A673 (cell line): ENCODE measurements around the gene MAP2K6. TPM values are rescaled to one million over a fixed set of nuclear protein-coding genes. Genes with fewer than 3 reads are reported as not detected.
"Not testable (repeated sequence)": the region's sequence is repeated elsewhere in the genome, so short reads cannot be mapped to it uniquely, and the experiment has no call there.

Source experiments
- BruUV-seq: library from RNA; stranded (reverse); fragments of 400-500 nt; replicated peaks from 2 replicates; lab custom pipeline; 2021; lab: Mats Ljungman, UMichigan
- CTCF ChIA-PET: fragments of 300-600 bp; sonication (Branson Sonifier 250); formaldehyde crosslinking; loops from one replicate; lab custom pipeline; 2022; ENCODE audit warnings: antibody characterized with exemption; lab: Charles Lee
- POLR2A ChIA-PET: fragments of 300-600 bp; sonication (Branson Sonifier 250); formaldehyde crosslinking; loops from one replicate; lab custom pipeline; 2022; ENCODE audit warnings: antibody characterized with exemption; ENCODE audit not compliant: low non-redundant PET; lab: Charles Lee
- DNase-seq: peaks from one replicate; pipeline ENCODE4 v3.0.0-alpha.2; 2015; ENCODE audit warnings: low spot score
- H3K27ac ChIP-seq: fragments of 200-600 bp; sonication (generic); 2 replicates; pipeline ENCODE4 v1.5.1; 2016; ENCODE audit warnings: mixed run types, low read depth, mild to moderate bottlenecking, mixed read lengths, antibody characterized with exemption, low read length; ENCODE audit not compliant: poor library complexity, severe bottlenecking
- H3K27me3 ChIP-seq: fragments of 200-600 bp; sonication (generic); replicated peaks from 2 replicates; pipeline ENCODE4 v1.6.1; 2017; ENCODE audit warnings: mixed run types, low read depth, mild to moderate bottlenecking, mixed read lengths, antibody characterized with exemption, low read length; ENCODE audit not compliant: insufficient read depth, poor library complexity
- H3K36me3 ChIP-seq: fragments of 200-600 bp; sonication (generic); 2 replicates; pipeline ENCODE4 v1.6.1; 2016; ENCODE audit warnings: mixed run types, mild to moderate bottlenecking, mixed read lengths, antibody characterized with exemption, low read length; ENCODE audit not compliant: insufficient read depth, poor library complexity, severe bottlenecking
- H3K4me1 ChIP-seq: fragments of 200-600 bp; sonication (generic); 2 replicates; pipeline ENCODE4 v1.6.1; 2017; ENCODE audit warnings: mixed run types, mild to moderate bottlenecking, mixed read lengths, antibody characterized with exemption, low read length; ENCODE audit not compliant: insufficient read depth, poor library complexity, severe bottlenecking
- H3K4me3 ChIP-seq: fragments of 200-600 bp; sonication (generic); 2 replicates; pipeline ENCODE4 v1.5.1; 2016; ENCODE audit warnings: low read depth, mixed run types, mild to moderate bottlenecking, mixed read lengths, low read length; ENCODE audit not compliant: poor library complexity, severe bottlenecking
- H3K9me3 ChIP-seq: fragments of 200-600 bp; sonication (generic); 2 replicates; pipeline ENCODE4 v1.6.1; 2016; ENCODE audit warnings: mixed run types, low read depth, mild to moderate bottlenecking, mixed read lengths, antibody characterized with exemption, low read length; ENCODE audit not compliant: poor library complexity, severe bottlenecking
- CTCF ChIP-seq: fragments of 300-800, 200-600 bp; sonication (generic); conservative IDR thresholded peaks from 2 replicates; pipeline ENCODE4 v1.5.1; 2017; ENCODE audit warnings: low read depth, mild to moderate bottlenecking, antibody characterized with exemption, low read length, moderate library complexity, mixed read lengths
- EZH2 ChIP-seq: fragments of 200-600 bp; sonication (generic); IDR thresholded peaks from 2 replicates; pipeline ENCODE4 v1.6.1; 2017; ENCODE audit warnings: borderline replicate concordance, low read depth, mild to moderate bottlenecking, mixed read lengths, antibody characterized with exemption, low read length; ENCODE audit not compliant: poor library complexity, severe bottlenecking
- intact Hi-C: fragments of 100-400 bp; cut with micrococcal nuclease; formaldehyde crosslinking; loops from one replicate; pipeline ENCODE4 v1.10.0; 2022; ENCODE audit not compliant: unreplicated experiment
- total RNA-seq: library from RNA; stranded (reverse); gene quantifications from 2 replicates; pipeline ENCODE4 v1.2.3, GENCODE V29; 2021

MAP2K6 gene
- total RNA-seq, 1 experiment from 2014 or later = 14.1 TPM

- POLR2A ChIA-PET = no interaction called here
- intact Hi-C loops = no loop called here
Observed at GRCh38 chr17:69478916-69479315, 64.4 kb downstream of the MAP2K6 start.

GRCh38 chr17:69479756-69480155, 65.3 kb downstream of the MAP2K6 start:
- intact Hi-C loops = not testable (repeated sequence)

More at GRCh38 chr17:69478916-69479315, 64.4 kb downstream of the MAP2K6 start:
- H3K9me3 ChIP-seq = no peaks in the 10 kb centered on the region
- no peak overlapping the region for H3K27ac ChIP-seq
- BruUV-seq = no TSS peak
- no peaks in the 10 kb centered on the region for H3K36me3 ChIP-seq
- no peak for DNase-seq
- no peaks in the 10 kb centered on the region for H3K27me3 ChIP-seq
- no peaks in the 10 kb centered on the region for H3K4me1 ChIP-seq
- TF ChIP-seq CTCF (no peak), EZH2 (no peak)
- H3K4me3 ChIP-seq = no peak overlapping the region
- CTCF ChIA-PET = no interaction called here

GRCh38 chr17:69480245-69480644, 65.7 kb downstream of the MAP2K6 start:
- H3K27ac ChIP-seq = no peak overlapping the region
- intact Hi-C loops = no loop called here
- H3K27me3 ChIP-seq = no peaks in the 10 kb centered on the region
- no peak overlapping the region for H3K4me3 ChIP-seq
- no peaks in the 10 kb centered on the region for H3K36me3 ChIP-seq
- no peak for DNase-seq
- H3K4me1 ChIP-seq = no peaks in the 10 kb centered on the region
- TF ChIP-seq EZH2 = no peak
- no peak for TF ChIP-seq CTCF
- BruUV-seq = no TSS peak
- H3K9me3 ChIP-seq = no peaks in the 10 kb centered on the region
- POLR2A ChIA-PET = no interaction called here
- CTCF ChIA-PET = interaction anchor here (0.6 kb wide), 1 partner anchor 9 kb away, joined by 3 read pairs; no protein-coding TSS in a partner anchor

More at GRCh38 chr17:69479756-69480155, 65.3 kb downstream of the MAP2K6 start:
- BruUV-seq, CTCF ChIA-PET, H3K36me3 ChIP-seq, H3K27me3 ChIP-seq, H3K4me3 ChIP-seq, H3K4me1 ChIP-seq, DNase-seq, H3K27ac ChIP-seq, H3K9me3 ChIP-seq, POLR2A ChIA-PET: not testable (repeated sequence)

- POLR2A ChIA-PET = no interaction called here
- no peak for DNase-seq
- no peaks in the 10 kb centered on the region for H3K9me3 ChIP-seq
- CTCF ChIA-PET = no interaction called here
- TF ChIP-seq EZH2 = no peak
- TF ChIP-seq CTCF = no peak
- H3K4me1 ChIP-seq = no peaks in the 10 kb centered on the region
- no peak overlapping the region for H3K4me3 ChIP-seq
- H3K27me3 ChIP-seq = no peaks in the 10 kb centered on the region
- H3K27ac ChIP-seq = no peak overlapping the region
- BruUV-seq = no TSS peak
- H3K36me3 ChIP-seq = no peaks in the 10 kb centered on the region
- intact Hi-C loops = no loop called here
Observed at GRCh38 chr17:69485251-69485661, 70.8 kb downstream of the MAP2K6 start.
